HG02840 (cell line): ENCODE measurements around the gene BATF3.
"Not testable (repeated sequence)": the region's sequence is repeated elsewhere in the genome, so short reads cannot be mapped to it uniquely, and the experiment has no call there.

Experiments
- ATAC-seq: cut with Tn5 transposase; IDR thresholded peaks from one replicate; pipeline ENCODE4 v1.9.1; 2021; ENCODE audit warnings: mild to moderate bottlenecking, moderate library complexity, moderate number of reproducible peaks; ENCODE audit not compliant: unreplicated experiment, low FRiP score

Gene BATF3, protein sequence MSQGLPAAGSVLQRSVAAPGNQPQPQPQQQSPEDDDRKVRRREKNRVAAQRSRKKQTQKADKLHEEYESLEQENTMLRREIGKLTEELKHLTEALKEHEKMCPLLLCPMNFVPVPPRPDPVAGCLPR

DNA sequence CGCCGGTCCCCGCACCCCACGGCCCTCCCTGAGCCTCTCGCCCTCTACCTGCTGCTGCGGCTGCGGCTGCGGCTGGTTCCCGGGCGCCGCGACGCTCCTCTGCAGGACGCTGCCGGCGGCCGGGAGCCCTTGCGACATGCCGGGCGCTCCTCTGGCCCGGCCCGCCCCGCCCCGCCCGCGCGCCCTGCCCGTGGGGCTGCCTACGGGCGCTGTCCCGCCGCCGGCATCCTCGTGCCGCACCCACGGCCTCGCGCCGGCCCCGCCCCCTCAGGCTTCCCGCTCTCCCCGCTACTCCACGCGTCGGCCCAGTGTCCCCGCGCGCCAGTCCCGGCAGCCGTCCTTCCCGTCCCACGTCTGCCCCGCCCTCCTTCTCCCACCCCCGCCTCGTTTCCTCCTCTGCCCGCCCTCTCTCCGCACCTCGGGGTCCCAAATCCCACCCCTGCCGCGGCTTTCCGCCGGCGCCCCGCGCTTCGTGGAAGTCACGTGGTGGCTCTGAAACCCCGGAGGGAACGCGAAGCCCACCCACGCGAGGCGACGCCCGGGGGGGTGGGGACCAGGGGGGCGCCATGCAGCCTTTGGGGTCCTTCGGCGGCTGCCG is at the start of gene BATF3:
Gene BATF3, minus strand, starts transcription at position 216 of the 598 bp plus-strand sequence. Its CDS starts 78 bp downstream, at position 138.
- no peak for ATAC-seq

DNA sequence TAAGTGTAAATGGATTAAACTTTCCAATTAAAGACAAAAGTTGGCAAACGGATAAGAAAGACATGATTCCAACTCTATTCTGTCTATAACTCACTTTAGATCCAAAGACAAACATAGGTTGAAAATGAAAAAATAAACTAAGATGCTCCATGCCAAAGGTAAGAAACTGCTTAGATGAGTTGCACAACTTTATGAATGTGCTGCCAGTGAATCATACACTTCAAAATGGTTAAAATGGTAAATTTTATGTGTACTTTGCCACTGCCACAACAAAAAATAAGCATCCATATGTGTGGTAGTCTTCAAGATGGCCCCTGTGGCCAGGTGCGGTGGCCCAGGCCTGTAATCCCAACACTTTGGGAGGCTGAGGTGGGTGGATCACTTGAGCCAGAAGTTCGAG is 46.9 kb upstream of the BATF3 start:
- ATAC-seq = no peak

DNA sequence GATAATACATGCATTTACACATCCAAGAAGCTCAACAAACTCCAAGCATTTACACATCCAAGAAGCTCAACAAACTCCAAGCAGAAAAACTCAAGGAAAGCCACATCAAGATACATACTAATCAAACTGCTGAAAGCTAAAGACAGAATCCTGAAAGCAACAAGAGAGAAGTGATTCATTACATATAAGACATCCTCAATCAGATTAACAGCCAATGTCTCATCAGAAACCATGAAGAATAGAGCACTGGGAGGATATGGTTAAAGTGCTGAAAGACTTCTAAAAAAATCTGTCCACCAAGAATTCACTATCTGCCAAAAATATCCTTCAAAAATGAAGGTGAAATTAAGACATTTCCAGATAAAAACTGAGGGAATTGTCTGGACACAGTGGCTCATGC is 45.7 kb upstream of the BATF3 start:
- no peak for ATAC-seq

DNA sequence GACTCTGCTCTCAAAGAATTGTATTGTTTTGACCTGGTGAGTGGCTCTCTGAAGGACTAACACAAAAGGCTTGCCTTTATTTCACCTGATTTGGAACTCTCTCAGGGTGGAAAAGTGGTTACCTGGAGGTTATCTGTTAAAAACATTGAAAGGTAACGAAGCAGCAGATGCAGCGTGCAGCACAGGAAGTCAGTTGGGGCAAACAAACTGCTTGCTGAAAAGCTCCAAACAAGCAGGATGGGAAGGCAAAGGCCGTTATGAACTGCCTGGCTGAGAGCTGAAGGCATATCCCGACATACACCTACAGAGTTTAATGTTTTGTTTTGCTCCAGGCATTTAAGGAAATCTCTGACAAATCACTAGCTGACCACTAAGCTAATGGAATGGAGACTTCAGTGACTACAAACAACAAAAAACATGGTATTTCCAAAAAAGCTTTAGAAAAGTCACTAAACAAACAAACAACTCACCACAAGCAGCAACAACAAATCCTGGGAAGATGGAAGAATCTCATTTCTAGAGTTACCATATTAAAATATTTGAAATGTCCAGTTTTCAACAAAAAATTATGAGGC is 44.3 kb upstream of the BATF3 start:
- ATAC-seq = no peak

DNA sequence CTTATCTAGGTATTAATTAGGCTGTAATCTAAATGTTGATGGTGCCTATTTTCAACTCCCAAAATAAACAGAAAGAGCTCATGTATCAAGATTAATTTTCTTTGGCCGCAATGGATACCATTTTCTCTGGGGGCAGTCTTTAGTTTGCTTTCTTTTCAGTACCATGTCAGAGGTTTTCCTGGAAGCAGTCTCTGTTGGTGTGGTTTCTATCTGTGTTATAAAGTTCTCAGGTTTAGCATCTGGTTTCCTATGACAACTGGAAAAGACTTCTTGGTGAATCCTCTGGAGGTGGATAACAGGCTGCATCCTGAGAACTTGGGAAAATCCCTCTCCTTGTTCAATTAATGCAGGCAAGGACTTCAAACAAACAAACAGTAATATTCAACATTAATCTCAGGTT is 38.7 kb upstream of the BATF3 start:
- ATAC-seq = no peak

DNA sequence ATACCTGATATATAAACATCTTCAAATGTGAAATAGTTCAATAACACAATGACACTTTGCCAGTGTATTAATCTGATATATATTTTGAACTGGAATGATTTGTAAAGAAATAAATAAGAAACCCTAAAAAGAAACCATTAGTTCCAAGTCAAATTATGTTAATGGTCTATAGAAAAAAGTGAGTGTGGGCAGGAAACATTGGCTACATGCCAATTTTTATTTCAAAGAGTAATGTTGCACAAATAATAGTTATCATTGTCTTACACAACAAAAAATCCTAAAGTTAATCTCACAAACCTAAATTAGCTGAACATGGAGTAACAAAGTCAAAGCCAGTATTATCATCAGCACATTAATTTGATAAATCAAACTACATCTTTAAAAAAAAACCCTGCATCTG is 37.9 kb upstream of the BATF3 start:
- ATAC-seq = no peak

DNA sequence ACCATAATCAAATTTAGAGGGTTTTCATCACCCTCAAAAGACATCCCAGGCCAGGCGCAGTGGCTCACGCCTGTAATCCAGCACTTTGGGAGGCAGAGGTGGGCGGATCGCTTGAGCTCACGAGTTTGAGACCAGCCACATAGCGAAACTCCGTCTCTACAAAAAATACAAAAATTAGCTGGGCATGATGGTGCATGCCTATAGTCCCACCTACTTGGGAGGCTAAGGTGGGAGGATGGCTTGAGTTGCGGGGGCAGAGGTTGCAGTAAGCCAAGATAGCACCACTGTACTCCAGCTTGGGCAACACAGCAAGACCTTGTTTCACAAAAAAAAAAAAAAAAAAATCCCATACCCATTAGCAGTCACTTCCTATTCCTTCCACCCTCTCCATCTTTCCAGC is 33.5 kb upstream of the BATF3 start:
- no peak for ATAC-seq

DNA sequence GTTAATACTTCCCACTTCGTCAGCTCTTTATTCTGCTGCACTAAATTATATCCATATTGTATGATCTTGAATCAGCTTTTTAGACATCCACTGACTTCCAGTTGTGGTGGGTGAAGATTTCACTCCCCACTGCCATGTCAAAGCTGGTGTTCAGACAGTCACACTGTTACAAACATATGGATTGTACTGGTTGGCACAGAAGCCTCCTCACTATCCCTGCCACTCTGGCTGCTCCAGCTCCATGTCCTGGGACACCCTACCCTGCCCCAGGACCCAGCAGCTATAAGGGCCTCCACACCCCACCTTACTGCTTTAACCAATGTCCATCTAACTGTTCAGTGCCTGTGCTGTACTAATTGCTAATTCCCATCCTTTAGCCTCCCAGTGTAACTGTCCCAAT is 32.0 kb upstream of the BATF3 start:
- ATAC-seq = no peak

DNA sequence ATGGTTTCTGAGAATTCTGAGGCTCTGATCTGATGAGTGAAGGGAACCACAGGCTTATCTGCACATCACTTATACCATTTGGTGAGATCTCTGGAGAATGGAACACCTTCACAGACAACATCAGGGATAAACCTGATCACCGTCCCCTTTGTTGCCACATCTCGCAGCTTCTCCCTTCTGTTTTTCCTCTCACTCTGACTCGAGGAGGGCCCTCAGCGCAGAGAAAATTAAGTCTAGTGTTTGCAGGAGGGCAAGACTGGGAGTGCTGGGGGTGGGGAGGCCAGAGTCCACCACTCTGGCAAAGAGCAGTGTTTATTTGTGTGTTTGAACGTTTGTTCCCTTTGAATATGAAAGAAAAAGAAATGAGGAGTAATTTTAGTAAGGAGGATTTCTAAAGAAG is 29.0 kb upstream of the BATF3 start:
- no peak for ATAC-seq

DNA sequence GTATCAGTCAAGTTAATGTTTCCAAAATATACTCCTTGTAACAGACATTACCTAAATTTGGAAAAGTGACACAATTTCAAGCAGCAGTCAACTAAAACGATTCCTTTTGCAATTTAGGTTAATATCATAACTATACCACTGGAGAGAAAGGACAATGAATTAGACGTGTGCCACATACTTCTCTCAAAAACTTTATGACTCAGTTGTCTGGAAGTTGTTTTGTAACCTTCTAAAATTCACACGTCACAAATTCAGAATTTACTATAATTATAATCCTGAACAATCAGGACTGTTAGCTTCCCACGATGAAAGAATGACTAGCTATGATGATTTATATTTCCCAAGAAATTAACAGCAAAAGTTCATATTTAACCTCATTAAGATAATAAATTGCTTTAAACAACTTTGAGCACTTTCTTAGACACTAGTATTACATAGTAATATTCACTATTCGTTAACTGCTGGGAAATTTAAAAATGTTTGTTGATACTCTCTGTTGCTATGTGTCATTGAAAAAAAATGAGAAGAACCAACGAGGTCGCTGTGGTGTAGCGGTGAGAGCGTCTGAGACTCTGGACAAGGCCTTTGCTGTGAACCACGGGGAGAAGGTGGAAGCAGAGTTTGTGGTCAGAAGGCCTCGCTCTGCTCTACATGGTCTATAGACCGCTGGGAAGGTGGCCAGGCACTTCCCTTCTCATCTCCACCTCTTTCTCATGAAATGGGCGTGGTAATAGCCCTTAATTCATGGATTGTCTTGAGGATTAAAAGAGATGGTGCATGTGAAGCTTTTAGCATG is 27.9 kb upstream of the BATF3 start:
- no peak for ATAC-seq

DNA sequence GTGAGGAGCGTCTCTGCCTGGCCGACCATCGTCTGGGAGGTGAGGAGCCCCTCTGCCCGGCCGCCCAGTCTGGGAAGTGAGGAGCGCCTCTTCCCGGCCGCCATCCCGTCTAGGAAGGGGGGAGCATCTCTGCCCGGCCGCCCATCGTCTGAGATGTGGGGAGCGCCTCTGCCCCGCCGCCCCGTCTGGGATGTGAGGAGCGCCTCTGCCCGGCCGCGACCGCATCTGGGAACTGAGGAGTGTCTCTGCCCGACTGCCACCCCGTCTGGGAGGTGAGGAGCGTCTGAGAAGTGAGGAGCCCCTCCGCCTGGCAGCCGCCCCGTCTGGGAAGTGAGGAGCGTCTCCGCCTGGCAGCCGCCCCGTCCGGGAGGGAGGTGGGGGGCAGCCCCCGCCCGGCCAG is 25.0 kb upstream of the BATF3 start:
- ATAC-seq = not testable (repeated sequence)

DNA sequence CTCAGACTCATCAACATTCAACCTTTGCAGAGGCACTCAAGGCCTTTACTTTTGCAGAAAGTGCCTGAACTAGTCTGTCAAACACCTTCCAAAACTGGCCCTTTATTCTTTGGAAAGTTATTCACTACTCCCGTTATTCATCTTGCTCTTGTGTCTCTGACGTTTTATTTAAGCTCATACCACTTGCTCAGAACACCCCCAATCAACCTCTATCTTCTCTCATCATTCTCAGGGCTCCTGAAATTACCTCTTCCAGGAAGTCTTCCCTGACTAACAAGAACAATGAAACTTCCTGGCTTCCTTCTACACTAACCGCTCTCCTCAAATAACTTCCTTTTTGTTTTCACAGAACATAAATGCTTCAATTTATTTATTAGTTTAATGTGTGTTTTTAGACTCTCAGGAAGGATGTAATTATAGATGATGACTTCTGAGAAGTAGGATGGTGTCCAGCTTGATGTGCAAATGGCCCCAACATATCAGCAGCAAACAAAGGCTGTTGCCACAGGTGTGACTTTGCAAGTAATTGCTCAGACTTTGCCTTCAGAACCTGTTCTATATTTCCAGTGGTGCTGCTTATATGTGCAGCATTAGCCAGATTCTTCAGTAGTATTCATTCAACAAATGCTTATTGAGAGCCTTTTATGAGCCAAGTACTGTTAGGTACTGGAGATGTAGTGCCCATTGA is 22.8 kb upstream of the BATF3 start:
- no peak for ATAC-seq

DNA sequence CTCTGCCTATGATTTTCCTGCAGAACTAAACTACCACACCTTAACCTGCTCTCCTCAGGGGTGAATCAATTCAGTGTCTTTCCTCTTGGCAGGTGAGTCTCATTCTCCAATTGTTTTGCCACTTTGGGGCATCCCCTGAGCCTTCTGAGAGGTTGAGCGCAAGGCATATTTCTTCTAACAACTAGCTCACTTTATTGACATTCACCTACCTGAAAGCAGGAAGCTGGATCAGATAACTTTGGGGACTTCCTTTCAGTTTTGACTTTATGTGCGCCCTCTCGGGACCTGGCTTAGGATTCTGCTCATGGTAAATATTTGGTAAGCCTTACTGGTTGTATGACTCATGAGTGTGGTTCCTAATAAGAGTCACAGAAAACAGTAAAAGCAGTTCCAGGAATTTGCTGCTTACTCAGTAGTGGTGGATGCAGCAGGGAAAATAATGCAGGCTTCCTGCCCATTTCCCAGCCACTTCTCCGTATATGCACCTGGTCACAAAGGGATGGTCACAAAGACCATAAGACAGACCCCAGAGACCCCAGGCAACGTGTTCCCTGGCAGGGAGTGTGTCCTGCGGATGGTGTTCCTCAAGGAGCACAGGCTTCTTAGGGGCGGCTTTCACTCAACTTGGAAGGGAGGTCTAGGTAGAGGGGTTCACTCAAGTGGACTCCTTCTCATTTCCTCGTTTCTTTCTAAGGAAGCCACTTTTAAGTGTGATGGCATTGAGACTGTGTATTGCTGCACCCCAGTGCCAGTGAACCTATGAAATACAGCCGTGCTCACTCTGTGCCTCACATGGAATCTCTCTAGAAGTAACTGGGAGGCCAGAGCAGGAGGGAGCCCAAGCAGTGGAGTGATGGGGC is 22.0 kb upstream of the BATF3 start:
- ATAC-seq = no peak

DNA sequence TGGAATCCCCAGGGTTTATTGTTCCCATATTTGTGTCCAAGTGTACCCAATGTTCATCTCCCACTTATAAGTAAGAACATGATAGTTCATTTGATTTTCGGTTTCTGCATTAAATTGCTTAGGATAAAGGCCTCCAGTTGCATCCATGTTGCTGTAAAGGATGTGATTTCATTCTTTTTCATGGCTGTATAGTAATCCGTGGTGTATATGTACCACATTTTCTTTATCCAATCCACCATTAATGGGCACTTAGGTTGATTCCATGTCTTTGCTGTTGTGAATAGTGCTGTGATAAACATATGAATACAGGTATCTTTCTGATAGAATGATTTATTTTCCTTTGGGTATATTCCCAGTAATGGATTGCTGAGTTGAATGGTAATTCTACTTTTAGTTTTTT is 20.0 kb upstream of the BATF3 start:
- ATAC-seq = no peak

DNA sequence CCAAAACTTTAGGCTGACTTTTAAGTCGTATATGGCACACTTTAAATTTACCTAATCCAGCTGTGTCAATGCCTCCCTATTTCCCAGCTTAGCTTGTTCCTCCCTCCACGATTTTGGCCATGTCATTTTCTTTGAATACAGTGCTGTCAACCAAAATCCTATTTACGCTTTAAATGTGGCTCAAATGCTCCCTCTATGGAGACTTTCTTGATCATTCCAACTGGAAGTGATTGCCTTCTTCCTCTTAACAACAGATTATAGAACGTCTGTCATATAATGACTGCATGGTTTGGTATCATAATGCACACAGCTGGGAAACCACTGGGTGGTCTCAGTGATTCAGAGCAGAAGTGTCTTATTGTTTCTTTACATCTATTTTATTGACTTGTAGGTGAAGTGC is 18.9 kb upstream of the BATF3 start:
- no peak for ATAC-seq

DNA sequence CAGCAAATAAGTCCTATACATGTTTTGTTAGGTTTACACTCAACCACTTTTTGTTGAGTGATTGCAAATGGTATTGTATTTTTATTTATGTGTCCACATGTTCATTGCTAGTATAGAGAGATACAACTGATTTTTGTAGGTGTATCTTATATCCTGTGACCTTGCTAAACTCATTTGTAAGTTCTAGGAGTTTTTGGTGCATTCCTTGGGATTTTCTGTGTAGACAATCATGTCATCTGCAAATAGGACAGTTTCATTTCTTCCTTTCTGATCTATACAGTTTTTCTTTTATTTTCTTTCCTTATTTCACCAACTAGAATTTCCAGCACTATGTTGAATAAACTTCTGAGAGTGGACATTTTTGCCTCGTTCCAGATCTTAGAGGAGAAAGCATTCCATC is 16.5 kb upstream of the BATF3 start:
- no peak for ATAC-seq

DNA sequence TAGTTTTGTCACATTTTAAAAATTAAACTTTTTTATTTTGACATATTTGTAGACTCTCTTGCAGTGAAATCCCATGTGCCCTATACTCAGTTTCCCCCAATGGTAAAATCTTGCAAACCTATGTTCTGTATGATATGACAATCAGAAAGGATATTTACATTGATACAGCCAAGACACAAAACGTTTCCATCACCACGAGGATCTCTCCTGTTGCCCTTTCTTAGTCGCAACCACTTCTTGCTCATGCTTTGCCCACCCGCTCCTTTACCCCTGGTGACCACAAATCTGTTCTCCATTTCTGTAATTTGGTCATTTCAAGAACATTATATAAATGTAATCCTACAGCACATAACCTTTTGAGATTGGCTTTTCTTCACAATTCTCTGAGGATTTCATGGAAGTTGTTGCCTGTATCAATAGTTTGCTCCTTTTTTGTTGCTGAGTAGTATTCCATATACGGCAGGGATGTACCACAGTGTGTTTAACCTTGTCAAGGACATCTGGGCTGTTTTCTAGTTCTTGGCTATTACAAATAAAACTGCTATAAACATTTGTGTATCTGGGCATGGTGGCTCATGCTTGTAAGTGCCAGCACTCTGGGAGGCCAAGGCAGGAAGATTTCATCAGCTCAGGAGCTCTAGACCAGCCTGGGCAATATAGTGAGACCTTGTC is 14.0 kb upstream of the BATF3 start:
- ATAC-seq = no peak

DNA sequence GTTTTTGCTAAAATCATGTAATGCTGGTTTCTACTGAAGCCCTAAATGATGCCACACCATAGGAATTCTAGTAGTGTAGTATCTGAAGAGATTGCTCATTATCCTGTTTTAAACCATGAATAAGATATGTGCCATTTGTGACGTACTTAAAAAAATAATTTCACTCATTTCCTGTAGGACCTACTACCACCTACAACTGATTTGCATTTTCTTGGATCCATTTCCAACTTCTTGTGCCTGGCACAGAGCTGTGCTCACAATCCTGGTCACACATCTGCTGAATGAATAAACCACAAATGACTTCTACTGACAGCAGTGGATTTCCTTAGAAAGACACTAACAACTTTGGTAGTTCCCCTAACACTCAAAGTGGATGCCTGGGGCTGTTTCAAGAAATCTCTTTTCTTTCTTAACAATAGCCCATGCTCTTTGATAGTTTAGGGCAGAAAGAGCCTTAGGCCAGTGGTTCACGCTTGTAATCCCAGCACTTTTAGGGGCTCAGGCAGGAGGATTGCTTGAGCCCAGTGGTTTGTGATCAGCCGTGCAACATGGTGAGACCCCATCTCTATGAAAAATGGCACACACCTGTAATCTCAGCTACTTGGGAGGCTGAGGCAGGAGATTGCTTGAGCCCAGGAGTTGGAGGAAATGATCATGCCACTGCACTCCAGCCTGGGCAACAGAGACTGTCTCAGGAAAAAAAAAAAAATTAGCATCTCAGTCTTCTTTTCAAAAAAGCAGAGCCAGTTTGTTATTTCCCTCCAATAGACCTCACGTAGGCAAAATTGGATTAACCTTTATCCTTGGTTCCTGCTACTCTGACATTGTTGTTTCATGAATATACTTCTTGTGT is 13.0 kb upstream of the BATF3 start:
- ATAC-seq = no peak

DNA sequence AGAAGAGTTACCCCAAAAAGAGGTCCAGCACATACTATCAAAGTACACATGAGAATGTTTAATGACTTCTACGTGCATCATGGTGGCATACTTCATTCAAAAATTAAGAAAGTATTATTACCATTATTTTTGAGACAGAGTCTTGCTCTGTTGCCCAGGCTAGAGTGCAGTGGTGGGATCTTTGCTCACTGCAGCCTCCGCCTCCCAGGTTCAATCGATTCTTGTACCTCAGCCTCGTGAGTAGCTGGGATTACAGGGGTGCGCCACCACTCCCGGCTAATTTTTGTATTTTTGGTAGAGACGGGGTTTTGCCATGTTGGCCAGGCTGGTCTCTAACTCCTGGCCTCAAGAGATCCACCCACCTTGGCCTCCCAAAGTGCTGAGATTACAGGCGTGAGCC is 12.3 kb upstream of the BATF3 start:
- ATAC-seq = not testable (repeated sequence)
